K562 (cell line): Measurements from ENCODE around the gene HSFX3. TPM values are rescaled to one million over a fixed set of nuclear protein-coding genes. Genes with fewer than 3 reads are reported as not detected.
A peak's percentile ranks its signal among the peaks of the same experiment; 100 is the strongest.
"Not testable (repeated sequence)": the region's sequence is repeated elsewhere in the genome, so short reads cannot be mapped to it uniquely, and the experiment has no call there.

ENCODE experiments used
- ATAC-seq: fragments of 200-7000 bp; cut with Tn5 transposase; 3 replicates; pipeline ENCODE4 v1.9.1; 2020; ENCODE audit warnings: moderate library complexity
- BruUV-seq: library from RNA; stranded (reverse); fragments of 400-500 nt; replicated peaks from 2 replicates; lab custom pipeline; 2021; lab: Mats Ljungman, UMichigan
- CTCF ChIA-PET: fragments of 300-600 bp; formaldehyde crosslinking; extraction: SDS; loops from one replicate; lab custom pipeline; 2021; ENCODE audit warnings: low intra/inter-chr PET ratio; lab: Yijun Ruan, JAX
- POLR2A ChIA-PET: fragments of 300-600, 350-650 bp; sonication (Branson Sonifier 250); formaldehyde crosslinking; extraction: SDS; loops from one replicate; lab custom pipeline; 2021; ENCODE audit warnings: antibody characterized with exemption, inconsistent platforms; lab: Yijun Ruan, JAX
- DNase-seq, 4 experiments: peaks; one replicate each; pipeline versions ENCODE4 v3.0.0 to v3.0.0-alpha.2; 2011 to 2018; ENCODE audit warnings: low spot score in 3 of 4, mixed read lengths in 3 of 4; ENCODE audit errors: extremely low read depth in 1 of 4
- FAIRE-seq: peaks from 2 replicates; lab custom pipeline; 2011; peaks lifted over from hg19 to GRCh38; lab: Jason Lieb, UNC
- H2AFZ ChIP-seq: 2 replicates; pipeline ENCODE4 v1.6.0; 2011; ENCODE audit warnings: low read depth, low read length, control low read depth, inconsistent platforms
- H3K27ac ChIP-seq: fragments of 200-600 bp; 3 replicates; pipeline ENCODE4 v1.8.0; 2011; ENCODE audit warnings: low read depth, mild to moderate bottlenecking, control low read depth, inconsistent platforms, low read length, moderate library complexity, mixed read lengths; ENCODE audit errors: extremely low read depth
- H3K27me3 ChIP-seq, 2 experiments: fragments of 300-600 bp in 1 of 2; 2 replicates in 1 of 2; 3 replicates in 1 of 2; pipeline versions ENCODE4 v1.6.0 to v1.8.0; 2011; ENCODE audit warnings: inconsistent platforms in 2 of 2, low read length in 2 of 2, mild to moderate bottlenecking in 1 of 2, mixed read lengths in 1 of 2, moderate library complexity in 1 of 2; ENCODE audit not compliant: control insufficient read depth in 2 of 2, insufficient read depth in 2 of 2
- H3K36me3 ChIP-seq: fragments of 300-600 bp; 3 replicates; pipeline ENCODE4 v1.8.0; 2011; ENCODE audit warnings: mild to moderate bottlenecking, low read length, inconsistent platforms; ENCODE audit not compliant: control insufficient read depth, insufficient read depth
- H3K4me1 ChIP-seq, 2 experiments: fragments of 200-600 bp in 1 of 2; replicated peaks in 1 of 2; 2 replicates in 1 of 2; 3 replicates in 1 of 2; pipeline versions ENCODE4 v1.5.1 to v1.8.0; 2011; ENCODE audit warnings: inconsistent platforms in 2 of 2, low read length in 2 of 2, mild to moderate bottlenecking in 1 of 2, mixed read lengths in 1 of 2, moderate library complexity in 1 of 2; ENCODE audit not compliant: control insufficient read depth in 2 of 2, insufficient read depth in 2 of 2
- H3K4me2 ChIP-seq: 2 replicates; pipeline ENCODE4 v1.6.1; 2011; ENCODE audit warnings: low read length, control low read depth, inconsistent platforms, mixed read lengths; ENCODE audit not compliant: insufficient read depth
- H3K4me3 ChIP-seq: fragments of 200-600 bp; sonication (generic), shearing (Covaris generic); 2 replicates; pipeline ENCODE4 v1.5.1; 2016; ENCODE audit warnings: control low read depth, inconsistent platforms
- H3K79me2 ChIP-seq: fragments of 200-600 bp; 3 replicates; pipeline ENCODE4 v1.8.0; 2011; ENCODE audit warnings: low read length, inconsistent platforms; ENCODE audit not compliant: control insufficient read depth, insufficient read depth
- H3K9ac ChIP-seq, 2 experiments: 2 replicates each; pipeline versions ENCODE4 v1.6.0 to v1.6.1; 2011; ENCODE audit warnings: low read depth in 2 of 2, low read length in 2 of 2, control low read depth in 1 of 2, inconsistent platforms in 1 of 2, mild to moderate bottlenecking in 1 of 2, mixed read lengths in 1 of 2; ENCODE audit not compliant: insufficient read depth in 1 of 2
- H3K9me1 ChIP-seq: one replicate; pipeline ENCODE4 v1.6.0; 2011; ENCODE audit warnings: inconsistent platforms, mild to moderate bottlenecking, low read length, moderate library complexity; ENCODE audit not compliant: control insufficient read depth, insufficient read depth
- H3K9me3 ChIP-seq: replicated peaks from 2 replicates; pipeline ENCODE4 v1.5.1; 2011; ENCODE audit warnings: low read depth, low read length, inconsistent platforms; ENCODE audit not compliant: control insufficient read depth, insufficient read depth
- H4K20me1 ChIP-seq: replicated peaks from 2 replicates; pipeline ENCODE4 v1.6.1; 2011; ENCODE audit warnings: low read length, inconsistent platforms, mixed read lengths; ENCODE audit not compliant: control insufficient read depth, insufficient read depth
- EGR1 ChIP-seq: fragments of 450-650 bp; conservative IDR thresholded peaks from 2 replicates; pipeline ENCODE4 v1.6.1; 2017; ENCODE audit warnings: mild to moderate bottlenecking
- FOXJ2 ChIP-seq: fragments of 200-800 bp; sonication (Bioruptor generic); IDR thresholded peaks from 2 replicates; pipeline ENCODE4 v1.6.1; 2016; ENCODE audit warnings: missing genetic modification characterization, missing compliant biosample characterization
- GABPA ChIP-seq: fragments of 200-800 bp; sonication (Bioruptor generic); conservative IDR thresholded peaks from 2 replicates; pipeline ENCODE4 v1.6.1; 2016; ENCODE audit warnings: low read depth, missing genetic modification characterization, missing compliant biosample characterization
- GATA2 ChIP-seq: sonication (generic); formaldehyde crosslinking; IDR thresholded peaks from 2 replicates; pipeline ENCODE4 v1.4.0; 2020; ENCODE audit warnings: mild to moderate bottlenecking, missing genetic modification reagents
- MAFK ChIP-seq: IDR thresholded peaks from 2 replicates; pipeline ENCODE4 v1.6.1; 2011; ENCODE audit warnings: low read length, improper control_type of control experiment
- NFE2 ChIP-seq: IDR thresholded peaks from 2 replicates; pipeline ENCODE4 v1.6.1; 2014; ENCODE audit warnings: antibody characterized with exemption, low read depth
- NR2C2 ChIP-seq, 2 experiments: fragments of 200-800 bp in 1 of 2; sonication (Bioruptor generic) in 1 of 2; sonication (generic) in 1 of 2; formaldehyde crosslinking in 1 of 2; IDR thresholded peaks; 2 replicates each; pipeline versions ENCODE4 v1.6.1 to v1.8.0; 2016 to 2022; ENCODE audit warnings: mild to moderate bottlenecking in 1 of 2, missing compliant biosample characterization in 1 of 2, missing genetic modification characterization in 1 of 2, missing genetic modification reagents in 1 of 2
- RBFOX2 ChIP-seq: fragments of 200-400 bp; formaldehyde crosslinking; IDR thresholded peaks from 2 replicates; pipeline ENCODE4 v1.6.1; 2017; ENCODE audit warnings: low read depth, mild to moderate bottlenecking, low read length, moderate library complexity
- RCOR1 ChIP-seq, 2 experiments: IDR thresholded peaks; 2 replicates each; pipeline ENCODE4 v1.6.1; 2012; ENCODE audit warnings: low read depth in 2 of 2, low read length in 2 of 2, borderline replicate concordance in 1 of 2, improper control_type of control experiment in 1 of 2
- RFX1 ChIP-seq: fragments of 450-650 bp; IDR thresholded peaks from 2 replicates; pipeline ENCODE4 v1.6.1; 2016; ENCODE audit warnings: mild to moderate bottlenecking, moderate library complexity
- WGBS: fragments of 100-300 bp; shearing (Covaris generic); methylation state at CpG from one replicate; pipeline ENCODE4 v1.1.6; 2016; ENCODE audit warnings: low coverage, mixed read lengths; ENCODE audit not compliant: insufficient coverage; ENCODE audit errors: missing lambda C conversion rate; 5-methylcytosine and 5-hydroxymethylcytosine counted together
- in situ Hi-C: fragments of 300-500 bp; cut with MboI; formaldehyde crosslinking; loops from 4 replicates; pipeline ENCODE4 v1.15.0; 2018; ENCODE audit warnings: inconsistent platforms, mixed read lengths
- intact Hi-C: fragments of 100-400 bp; cut with micrococcal nuclease; formaldehyde crosslinking; loops from 2 replicates; pipeline ENCODE4 v1.14.2; 2022
- polyA plus RNA-seq, 8 experiments: library from polyadenylated mRNA; depleted of rRNA in 4 of 8; stranded (reverse) in 5 of 8; unstranded in 3 of 8; fragments of >200 nt; fragmentation: Nextera tagmentation in 2 of 8; fragmentation: Illumina TruSeq in 1 of 8; extraction: Ambion mirVana in 2 of 8; extraction: Trizol in 1 of 8; gene quantifications; 2 replicates each; pipeline versions ENCODE4 v1.2.1 to v1.2.3, GENCODE V29; 2011 to 2014; ENCODE audit warnings: inconsistent platforms in 1 of 8, missing spikeins in 1 of 8
- total RNA-seq, 7 experiments: library from RNA; depleted of rRNA in 6 of 7; stranded (reverse); fragments of >200 nt in 6 of 7; fragmentation: Illumina TruSeq in 2 of 7; extraction: Trizol in 2 of 7; gene quantifications; 2 replicates each; pipeline versions ENCODE4 v1.2.1 to v1.2.3, GENCODE V29; 2011 to 2021; ENCODE audit warnings: low replicate concordance in 1 of 7

Gene HSFX3
- total and polyA plus RNA-seq, 9 of the 15 experiments (the other 6 are each of a cell fraction or from before 2014, with no cell fraction given): 0.08 to 0.10 TPM; not detected in 7

GRCh38 chrX:149503446-149503845, 46.3 kb downstream of the HSFX3 start:
- in situ Hi-C loops: loop anchor here (25.0 kb wide), 1 partner anchor 134 kb away; the partner anchor contains the start of gene TMEM185A

GRCh38 chrX:149502923-149503322, 46.8 kb downstream of the HSFX3 start:
- H3K79me2 ChIP-seq, FAIRE-seq, DNase-seq, H3K9ac ChIP-seq, H2AFZ ChIP-seq, H3K9me3 ChIP-seq, CTCF ChIA-PET, POLR2A ChIA-PET, H3K27ac ChIP-seq, H3K4me2 ChIP-seq, H4K20me1 ChIP-seq, BruUV-seq, H3K9me1 ChIP-seq, intact Hi-C loops, H3K4me3 ChIP-seq, H3K27me3 ChIP-seq, H3K36me3 ChIP-seq, ATAC-seq: not testable (repeated sequence)
- in situ Hi-C loops: loop anchor here (25.0 kb wide), 1 partner anchor 134 kb away; the partner anchor contains the start of gene TMEM185A
- H3K4me1 ChIP-seq: peaks cover 11 to 14% of the 10 kb centered on the region in 2 experiments; a peak in 2 of 5 replicates
- 39% methylated on average over 4 of the region's 5 CpGs for WGBS

More at GRCh38 chrX:149503446-149503845, 46.3 kb downstream of the HSFX3 start:
- not testable (repeated sequence) for H3K27ac ChIP-seq; TF ChIP-seq NR2C2 (CRISPR knock-in tag; IDR thresholded peaks at IDR 0.05)
- TF ChIP-seq RBFOX2: 0 out of 2 replicates have a peak, but pooled peaks have one; percentile 24
- peak; percentile 22; the same call in 1 of the 2 replicates for TF ChIP-seq MAFK
- TF ChIP-seq EGR1: peak; percentile 64
- TF ChIP-seq GATA2 (CRISPR knock-in tag): peak; percentile 17; the same call in 1 of the 2 replicates
- peak; percentile 80 for TF ChIP-seq RFX1
- TF ChIP-seq FOXJ2 (tag): 0 out of 2 replicates have a peak, but pooled peaks have one; percentile 56
- peak in 1 of 2 experiments; percentile 52; a peak in 1 of 4 replicates for TF ChIP-seq RCOR1 (IDR thresholded peaks at IDR 0.05; ENCODE audit: borderline replicate concordance in 1 of 2, low read depth in 2 of 2, low read length in 2 of 2)
- TF ChIP-seq GABPA: peak; percentile 47; the same call in 1 of the 2 replicates
- TF ChIP-seq NR2C2 (tag; IDR thresholded peaks at IDR 0.05): peak; percentile 56
- TF ChIP-seq NFE2: peak; percentile 69
- TF ChIP-seq, all 486 proteins: peak for 10; not testable (repeated sequence) for 476
- H3K27me3 ChIP-seq, H3K36me3 ChIP-seq, H3K4me2 ChIP-seq, H2AFZ ChIP-seq, H3K9ac ChIP-seq, H3K9me1 ChIP-seq, intact Hi-C loops, CTCF ChIA-PET, H3K9me3 ChIP-seq, H4K20me1 ChIP-seq, H3K79me2 ChIP-seq, BruUV-seq, H3K4me3 ChIP-seq, POLR2A ChIA-PET: not testable (repeated sequence)
- peak in 1 of 4 experiments; percentile 55 for DNase-seq
- H3K4me1 ChIP-seq: peaks cover 11 to 14% of the 10 kb centered on the region in 2 experiments; a peak in 2 of 5 replicates
- 0% methylated on average over 1 of the region's 10 CpGs for WGBS
- peak; percentile 66 for ATAC-seq
- FAIRE-seq: peak; percentile 100
